K562 (cell line): ENCODE measurements around the gene REP15. TPM values are rescaled to one million over a fixed set of nuclear protein-coding genes. Genes with fewer than 3 reads are reported as not detected.

Source experiments
- CAMTA2 ChIP-seq: fragments of 250-450 bp; sonication (Bioruptor Pico); conservative IDR thresholded peaks from 2 replicates; pipeline ENCODE4 v1.5.1; 2022
- COPS2 ChIP-seq: fragments of 450-650 bp; conservative IDR thresholded peaks from 2 replicates; pipeline ENCODE4 v1.6.1; 2016; ENCODE audit warnings: mild to moderate bottlenecking, moderate library complexity
- CREB3 ChIP-seq: fragments of 450-650 bp; conservative IDR thresholded peaks from 2 replicates; pipeline ENCODE4 v1.6.1; 2016; ENCODE audit warnings: missing genetic modification characterization, low read depth, mild to moderate bottlenecking, missing compliant biosample characterization, moderate library complexity
- CREB5 ChIP-seq: fragments of 250-450 bp; sonication (Bioruptor Pico); IDR thresholded peaks from 2 replicates; pipeline ENCODE4 v1.5.0; 2020; ENCODE audit warnings: mild to moderate bottlenecking
- CTCF ChIP-seq, 3 experiments: IDR thresholded peaks in 2 of 3; conservative IDR thresholded peaks in 1 of 3; 2 replicates each; pipeline ENCODE4 v1.5.1; 2011 to 2012; ENCODE audit warnings: low read length in 3 of 3, mild to moderate bottlenecking in 3 of 3, control low read depth in 2 of 3, improper control_type of control experiment in 1 of 3, inconsistent platforms in 1 of 3, low read depth in 1 of 3, mixed read lengths in 1 of 3, moderate library complexity in 1 of 3; ENCODE audit not compliant: insufficient read depth in 2 of 3
- EHMT2 ChIP-seq: fragments of 450-650 bp; IDR thresholded peaks from 2 replicates; pipeline ENCODE4 v1.6.1; 2018; ENCODE audit warnings: antibody characterized with exemption
- EP400 ChIP-seq: fragments of 450-650 bp; IDR thresholded peaks from 2 replicates; pipeline ENCODE4 v1.6.1; 2017; ENCODE audit warnings: antibody characterized with exemption, mild to moderate bottlenecking, moderate library complexity
- FIP1L1 ChIP-seq: fragments of 200-400 bp; formaldehyde crosslinking; IDR thresholded peaks from 2 replicates; pipeline ENCODE4 v1.6.1; 2018; ENCODE audit warnings: mild to moderate bottlenecking, low read depth, low read length; ENCODE audit not compliant: poor library complexity, severe bottlenecking
- HMG20B ChIP-seq: fragments of 250-450 bp; sonication (Bioruptor Pico); IDR thresholded peaks from 2 replicates; pipeline ENCODE4 v1.5.0; 2021; ENCODE audit warnings: mild to moderate bottlenecking
- KDM1A ChIP-seq, 2 experiments: fragments of 450-650 bp; IDR thresholded peaks; 2 replicates each; pipeline ENCODE4 v1.6.1; 2016; ENCODE audit warnings: mild to moderate bottlenecking in 2 of 2
- MAFF ChIP-seq: IDR thresholded peaks from 2 replicates; pipeline ENCODE4 v1.6.1; 2012; ENCODE audit warnings: low read length, improper control_type of control experiment
- MCM7 ChIP-seq, 2 experiments: fragments of 450-650 bp; IDR thresholded peaks; 2 replicates each; pipeline ENCODE4 v1.6.1; 2016 to 2018
- MEIS2 ChIP-seq: fragments of 450-650 bp; IDR thresholded peaks from 2 replicates; pipeline ENCODE4 v1.6.1; 2014; ENCODE audit warnings: mild to moderate bottlenecking; ENCODE audit not compliant: partially characterized antibody
- NCOR1 ChIP-seq: fragments of 450-650 bp; IDR thresholded peaks from 2 replicates; pipeline ENCODE4 v1.6.1; 2016; ENCODE audit warnings: mild to moderate bottlenecking, moderate library complexity
- PPARD ChIP-seq: fragments of 250-450 bp; sonication (Bioruptor Pico); IDR thresholded peaks from 2 replicates; pipeline ENCODE4 v1.8.0; 2022; ENCODE audit warnings: inconsistent platforms, mild to moderate bottlenecking, moderate library complexity
- RNF2 ChIP-seq: sonication (generic); IDR thresholded peaks from 2 replicates; pipeline ENCODE4 v1.6.1; 2016
- SMAD2 ChIP-seq: fragments of 150-350 bp; IDR thresholded peaks from 2 replicates; pipeline ENCODE4 v1.6.1; 2014; ENCODE audit warnings: low read depth, mild to moderate bottlenecking, low read length
- SMAD4 ChIP-seq: fragments of 250-450 bp; sonication (Bioruptor Pico); conservative IDR thresholded peaks from 2 replicates; pipeline ENCODE4 v1.8.0; 2021; ENCODE audit warnings: inconsistent platforms, mild to moderate bottlenecking, moderate library complexity
- TCF3 ChIP-seq: sonication (generic); formaldehyde crosslinking; IDR thresholded peaks from 2 replicates; pipeline ENCODE4 v1.4.0; 2020; ENCODE audit warnings: mild to moderate bottlenecking, missing genetic modification reagents
- WHSC1 ChIP-seq: IDR thresholded peaks from one replicate; pipeline ENCODE4 v1.6.1; 2012; ENCODE audit warnings: low read length, control low read depth, inconsistent platforms
- ZNF589 ChIP-seq: fragments of 200-800 bp; sonication (Bioruptor generic); IDR thresholded peaks from 2 replicates; pipeline ENCODE4 v1.6.1; 2016; ENCODE audit warnings: low read depth, missing genetic modification characterization, missing compliant biosample characterization
- ZNF592 ChIP-seq: fragments of 450-650 bp; IDR thresholded peaks from 2 replicates; pipeline ENCODE4 v1.6.1; 2017; ENCODE audit warnings: antibody characterized with exemption, mild to moderate bottlenecking
- polyA plus RNA-seq, 8 experiments: library from polyadenylated mRNA; depleted of rRNA in 4 of 8; stranded (reverse) in 5 of 8; unstranded in 3 of 8; fragments of >200 nt; fragmentation: Nextera tagmentation in 2 of 8; fragmentation: Illumina TruSeq in 1 of 8; extraction: Ambion mirVana in 2 of 8; extraction: Trizol in 1 of 8; gene quantifications; 2 replicates each; pipeline versions ENCODE4 v1.2.1 to v1.2.3, GENCODE V29; 2011 to 2014; ENCODE audit warnings: inconsistent platforms in 1 of 8, missing spikeins in 1 of 8
- total RNA-seq, 7 experiments: library from RNA; depleted of rRNA in 6 of 7; stranded (reverse); fragments of >200 nt in 6 of 7; fragmentation: Illumina TruSeq in 2 of 7; extraction: Trizol in 2 of 7; gene quantifications; 2 replicates each; pipeline versions ENCODE4 v1.2.1 to v1.2.3, GENCODE V29; 2011 to 2021; ENCODE audit warnings: low replicate concordance in 1 of 7

REP15 gene
- total and polyA plus RNA-seq, 9 of the 15 experiments (the other 6 are each of a cell fraction or from before 2014, with no cell fraction given), result not detected

- TF ChIP-seq ZNF589 (CRISPR knock-in tag) (peak; percentile 84), NCOR1 (no peak), CREB3 (no peak), CREB5 (CRISPR knock-in tag) (no peak), RNF2 (no peak), PPARD (CRISPR knock-in tag) (no peak), ZNF592 (no peak), KDM1A (IDR thresholded peaks at IDR 0.05) (no peak), TCF3 (CRISPR knock-in tag) (no peak), EP400 (peak; percentile 52), HMG20B (CRISPR knock-in tag) (no peak), MAFF (no peak), FIP1L1 (no peak), CAMTA2 (no peak), MCM7 (IDR thresholded peaks at IDR 0.05) (no peak), COPS2 (no peak), CTCF (IDR thresholded peaks at IDR 0.05 in 2 of 3, conservative IDR thresholded peaks at IDR 0.05 in 1 of 3; ENCODE audit: insufficient read depth in 2 of 3, low read depth in 1 of 3, low read length in 3 of 3) (peak; percentile 79 to 91 (median 82)), WHSC1 (no peak), SMAD2 (no peak), EHMT2 (no peak; the same call in 1 of the 2 replicates), MEIS2 (no peak), SMAD4 (CRISPR knock-in tag) (no peak)
Observed at GRCh38 chr12:27703720-27704452, 7.6 kb downstream of the REP15 start (continued).
